ENCODE measurements around the gene GSTT4.
"Not testable (repeated sequence)": the region's sequence is repeated elsewhere in the genome, so short reads cannot be mapped to it uniquely, and the experiment has no call there.

Gene GSTT4

GRCh38 chr22:23984430-23984829, 20.8 kb downstream of the GSTT4 start:
- in situ Hi-C loops (cut with HindIII; ENCODE audit: low sequenced_read_pairs), result no loop called here
- TF ChIP-seq CTCF (IDR thresholded peaks at IDR 0.05; ENCODE audit: low read depth, low read length, missing control alignments), result peak; percentile 76
- H3K4me3 ChIP-seq (ENCODE audit: low read depth, low read length), result no peak overlapping the region
- peak; percentile 22 for DNase-seq (ENCODE audit: low read depth)

GRCh38 chr22:23980567-23980966, 24.7 kb downstream of the GSTT4 start:
- in situ Hi-C loops (cut with HindIII; ENCODE audit: low sequenced_read_pairs); H3K4me3 ChIP-seq (ENCODE audit: low read depth, low read length); DNase-seq (ENCODE audit: low read depth): not testable (repeated sequence)

GRCh38 chr22:23979557-23980240, 25.6 kb downstream of the GSTT4 start, which contains the start of gene GSTT2:
TSS of gene GSTT2 (plus strand) at chr22:23980134.
- in situ Hi-C loops (cut with HindIII; ENCODE audit: low sequenced_read_pairs); DNase-seq (ENCODE audit: low read depth); H3K4me3 ChIP-seq (ENCODE audit: low read depth, low read length): not testable (repeated sequence)

GRCh38 chr22:23977304-23977703, 27.9 kb downstream of the GSTT4 start:
- H3K4me3 ChIP-seq (ENCODE audit: low read depth, low read length); DNase-seq (ENCODE audit: low read depth); in situ Hi-C loops (cut with HindIII; ENCODE audit: low sequenced_read_pairs): not testable (repeated sequence)

- DNase-seq (ENCODE audit: low read depth); H3K4me3 ChIP-seq (ENCODE audit: low read depth, low read length); in situ Hi-C loops (cut with HindIII; ENCODE audit: low sequenced_read_pairs): not testable (repeated sequence)
These were observed 30.4 kb downstream of the GSTT4 start for GRCh38 chr22:23974836-23975352.

GRCh38 chr22:23974345-23974744, 30.9 kb downstream of the GSTT4 start, which contains the start of gene DDT:
TSS of gene DDT (minus strand) at chr22:23974441. CDS start at chr22:23974414, 27 bp downstream.
- in situ Hi-C loops (cut with HindIII; ENCODE audit: low sequenced_read_pairs); H3K4me3 ChIP-seq (ENCODE audit: low read depth, low read length); DNase-seq (ENCODE audit: low read depth): not testable (repeated sequence)

GRCh38 chr22:23971927-23972326, 33.3 kb downstream of the GSTT4 start:
- H3K4me3 ChIP-seq (ENCODE audit: low read depth, low read length); in situ Hi-C loops (cut with HindIII; ENCODE audit: low sequenced_read_pairs); DNase-seq (ENCODE audit: low read depth): not testable (repeated sequence)

- TF ChIP-seq CTCF (IDR thresholded peaks at IDR 0.05; ENCODE audit: low read depth, low read length, missing control alignments), result no peak
- no peak for DNase-seq (ENCODE audit: low read depth)
- in situ Hi-C loops (cut with HindIII; ENCODE audit: low sequenced_read_pairs), result no loop called here
- no peak overlapping the region for H3K4me3 ChIP-seq (ENCODE audit: low read depth, low read length)
These were observed 34.3 kb downstream of the GSTT4 start for GRCh38 chr22:23970816-23971486.

GRCh38 chr22:23970201-23970641, 35.0 kb downstream of the GSTT4 start:
- no peak overlapping the region for H3K4me3 ChIP-seq (ENCODE audit: low read depth, low read length)
- no peak for TF ChIP-seq CTCF (IDR thresholded peaks at IDR 0.05; ENCODE audit: low read depth, low read length, missing control alignments)
- in situ Hi-C loops (cut with HindIII; ENCODE audit: low sequenced_read_pairs), result no loop called here
- DNase-seq (ENCODE audit: low read depth), result no peak

Data from astrocyte of the cerebellum (primary cell).